Measurements from ENCODE around the gene SOWAHC. TPM values are rescaled to one million over a fixed set of nuclear protein-coding genes. Genes with fewer than 3 reads are reported as not detected.

SOWAHC gene
- total RNA-seq, 1 donor from 2014 or later, result 12.7 TPM

DNA sequence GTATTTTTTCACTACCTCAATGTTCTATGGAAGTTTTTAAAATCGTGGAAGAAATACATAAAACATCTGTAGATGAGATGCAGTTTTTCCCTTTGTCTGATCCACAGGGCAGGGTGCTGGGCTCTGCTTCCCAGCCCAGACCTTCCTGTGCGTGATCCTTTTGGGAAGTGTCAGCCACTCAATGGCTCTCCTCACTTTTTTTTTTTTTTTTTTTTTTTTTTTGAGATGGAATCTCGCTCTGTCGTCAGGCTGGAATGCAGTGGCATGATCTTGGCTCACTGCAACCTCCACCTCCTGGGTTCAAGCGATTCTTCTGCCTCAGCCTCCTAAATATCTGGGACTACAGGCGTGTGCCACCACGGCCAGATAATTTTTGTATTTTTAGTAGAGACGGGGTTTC is 32.8 kb downstream of the SOWAHC start:
- Mint-ChIP-seq H3K27me3 (ENCODE audit: unreplicated experiment) (no peaks in the 10 kb centered on the region), H3K9me3 (ENCODE audit: unreplicated experiment) (no peaks in the 10 kb centered on the region), H3K27ac (ENCODE audit: unreplicated experiment) (no peak overlapping the region), H3K4me1 (ENCODE audit: unreplicated experiment) (peaks cover 31% of the 10 kb centered on the region), H3K4me3 (ENCODE audit: unreplicated experiment) (no peak overlapping the region), H3K36me3 (ENCODE audit: unreplicated experiment) (no peaks in the 10 kb centered on the region)
- no peak for DNase-seq (ENCODE audit: extremely low spot score, unreplicated experiment)
- TF ChIP-seq, protein P1, sequence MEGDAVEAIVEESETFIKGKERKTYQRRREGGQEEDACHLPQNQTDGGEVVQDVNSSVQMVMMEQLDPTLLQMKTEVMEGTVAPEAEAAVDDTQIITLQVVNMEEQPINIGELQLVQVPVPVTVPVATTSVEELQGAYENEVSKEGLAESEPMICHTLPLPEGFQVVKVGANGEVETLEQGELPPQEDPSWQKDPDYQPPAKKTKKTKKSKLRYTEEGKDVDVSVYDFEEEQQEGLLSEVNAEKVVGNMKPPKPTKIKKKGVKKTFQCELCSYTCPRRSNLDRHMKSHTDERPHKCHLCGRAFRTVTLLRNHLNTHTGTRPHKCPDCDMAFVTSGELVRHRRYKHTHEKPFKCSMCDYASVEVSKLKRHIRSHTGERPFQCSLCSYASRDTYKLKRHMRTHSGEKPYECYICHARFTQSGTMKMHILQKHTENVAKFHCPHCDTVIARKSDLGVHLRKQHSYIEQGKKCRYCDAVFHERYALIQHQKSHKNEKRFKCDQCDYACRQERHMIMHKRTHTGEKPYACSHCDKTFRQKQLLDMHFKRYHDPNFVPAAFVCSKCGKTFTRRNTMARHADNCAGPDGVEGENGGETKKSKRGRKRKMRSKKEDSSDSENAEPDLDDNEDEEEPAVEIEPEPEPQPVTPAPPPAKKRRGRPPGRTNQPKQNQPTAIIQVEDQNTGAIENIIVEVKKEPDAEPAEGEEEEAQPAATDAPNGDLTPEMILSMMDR (IDR thresholded peaks at IDR 0.05), result no peak

DNA sequence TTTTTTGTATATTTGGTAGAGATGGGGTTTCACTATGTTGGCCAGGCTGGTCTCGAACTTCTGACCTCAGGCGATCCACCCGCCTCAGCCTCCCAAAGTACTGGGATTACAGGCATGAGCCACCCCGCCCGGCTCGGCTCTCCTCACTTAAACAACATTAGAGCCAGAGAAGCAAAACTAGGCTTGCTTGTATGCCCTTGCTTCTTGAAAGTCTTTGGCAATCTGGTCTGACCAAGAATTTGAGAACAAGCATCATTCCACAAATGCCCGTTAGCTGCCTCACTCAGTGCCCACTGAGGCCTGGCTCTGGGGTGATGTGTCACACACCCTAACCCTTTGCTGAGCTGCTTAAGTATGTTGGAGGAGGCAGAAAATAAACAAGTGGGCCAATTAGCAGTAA is 33.5 kb downstream of the SOWAHC start:
- Mint-ChIP-seq H3K4me1 (ENCODE audit: unreplicated experiment) (peaks cover 31% of the 10 kb centered on the region), H3K4me3 (ENCODE audit: unreplicated experiment) (no peak overlapping the region), H3K27me3 (ENCODE audit: unreplicated experiment) (no peaks in the 10 kb centered on the region), H3K9me3 (ENCODE audit: unreplicated experiment) (no peaks in the 10 kb centered on the region), H3K27ac (ENCODE audit: unreplicated experiment) (peak overlapping the region; percentile 53), H3K36me3 (ENCODE audit: unreplicated experiment) (no peaks in the 10 kb centered on the region)
- TF ChIP-seq, protein P1 (IDR thresholded peaks at IDR 0.05), result no peak
- no peak for DNase-seq (ENCODE audit: extremely low spot score, unreplicated experiment)

DNA sequence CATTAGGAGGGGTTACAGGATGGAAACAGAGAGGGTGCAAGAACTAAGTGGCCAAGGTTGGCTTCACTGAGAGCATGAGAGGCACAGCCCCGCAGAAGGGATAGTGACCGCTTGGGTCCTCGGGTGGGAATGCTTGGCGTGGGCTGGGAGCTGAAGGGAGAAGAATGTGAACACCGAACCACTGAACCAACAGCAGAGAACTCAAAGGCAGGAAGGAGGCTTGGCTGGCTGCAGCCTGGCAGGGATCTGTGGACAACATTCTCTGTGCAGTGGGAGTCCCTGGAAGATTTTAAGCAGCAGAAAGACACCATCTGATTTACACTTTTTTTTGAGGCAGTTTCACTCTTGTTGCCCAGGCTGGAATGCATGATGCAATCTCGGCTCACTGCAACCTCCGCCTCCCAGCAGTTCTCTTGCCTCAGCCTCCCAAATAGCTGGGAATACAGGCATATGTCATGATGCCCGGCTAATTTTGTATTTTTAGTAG is 33.9 kb downstream of the SOWAHC start:
- no peak for DNase-seq (ENCODE audit: extremely low spot score, unreplicated experiment)
- TF ChIP-seq, protein P1 (IDR thresholded peaks at IDR 0.05), result no peak

DNA sequence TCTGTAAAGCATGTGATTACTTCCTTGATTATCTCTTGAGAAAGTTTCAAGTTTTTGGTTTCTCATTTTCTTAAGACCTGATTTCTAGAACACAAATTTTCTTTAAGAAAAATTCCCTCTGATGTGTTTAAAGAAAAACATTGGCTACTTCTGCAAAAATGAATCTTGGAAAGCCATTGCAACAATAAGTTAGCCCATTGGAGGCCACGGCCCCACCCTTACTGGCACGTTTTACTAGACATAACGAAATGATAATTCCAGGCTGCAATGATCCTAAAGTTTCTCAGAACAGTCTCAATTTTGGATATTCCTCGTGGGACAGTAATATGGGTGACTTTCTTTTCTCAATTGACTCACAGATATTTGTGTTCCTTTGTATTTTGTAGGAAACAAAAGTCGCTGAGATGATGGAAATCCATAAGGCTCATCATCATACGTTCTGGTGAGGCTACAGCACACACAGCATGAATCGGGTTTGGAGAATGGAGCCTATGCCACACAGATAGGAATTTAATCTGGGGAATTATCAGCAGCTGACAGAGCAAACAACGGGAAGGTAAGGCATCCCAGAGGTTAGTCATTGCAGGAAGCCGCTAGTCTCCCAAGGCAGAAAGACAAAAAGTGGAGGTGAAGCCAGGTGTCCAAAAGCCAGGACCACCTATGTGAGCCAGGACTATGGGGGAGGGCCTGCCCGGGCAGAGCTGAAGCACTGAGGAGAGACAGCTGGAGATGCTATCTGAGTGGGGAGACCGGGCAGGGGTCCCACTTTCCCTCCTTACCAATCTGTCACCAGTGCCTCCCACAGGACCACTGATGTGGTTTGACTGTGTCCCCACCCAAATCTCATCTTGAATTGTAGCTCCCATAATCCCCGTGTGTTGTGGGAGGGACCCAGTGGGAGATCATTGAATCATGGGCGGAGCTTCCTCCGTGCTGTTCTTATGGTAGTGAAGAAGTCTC is 35.9 kb downstream of the SOWAHC start:
- Mint-ChIP-seq H3K27ac (ENCODE audit: unreplicated experiment) (no peak overlapping the region), H3K4me1 (ENCODE audit: unreplicated experiment) (peaks cover 15% of the 10 kb centered on the region), H3K9me3 (ENCODE audit: unreplicated experiment) (no peaks in the 10 kb centered on the region), H3K36me3 (ENCODE audit: unreplicated experiment) (no peaks in the 10 kb centered on the region), H3K27me3 (ENCODE audit: unreplicated experiment) (no peaks in the 10 kb centered on the region), H3K4me3 (ENCODE audit: unreplicated experiment) (no peak overlapping the region)
- no peak for DNase-seq (ENCODE audit: extremely low spot score, unreplicated experiment)
- TF ChIP-seq, protein P1 (IDR thresholded peaks at IDR 0.05), result no peak

More for the DNA sequence above, 33.9 kb downstream of the SOWAHC start:
- Mint-ChIP-seq H3K4me3 (ENCODE audit: unreplicated experiment) (no peak overlapping the region), H3K27ac (ENCODE audit: unreplicated experiment) (peak overlapping the region; percentile 53), H3K4me1 (ENCODE audit: unreplicated experiment) (peaks cover 31% of the 10 kb centered on the region), H3K9me3 (ENCODE audit: unreplicated experiment) (no peaks in the 10 kb centered on the region), H3K27me3 (ENCODE audit: unreplicated experiment) (no peaks in the 10 kb centered on the region), H3K36me3 (ENCODE audit: unreplicated experiment) (no peaks in the 10 kb centered on the region)

DNA sequence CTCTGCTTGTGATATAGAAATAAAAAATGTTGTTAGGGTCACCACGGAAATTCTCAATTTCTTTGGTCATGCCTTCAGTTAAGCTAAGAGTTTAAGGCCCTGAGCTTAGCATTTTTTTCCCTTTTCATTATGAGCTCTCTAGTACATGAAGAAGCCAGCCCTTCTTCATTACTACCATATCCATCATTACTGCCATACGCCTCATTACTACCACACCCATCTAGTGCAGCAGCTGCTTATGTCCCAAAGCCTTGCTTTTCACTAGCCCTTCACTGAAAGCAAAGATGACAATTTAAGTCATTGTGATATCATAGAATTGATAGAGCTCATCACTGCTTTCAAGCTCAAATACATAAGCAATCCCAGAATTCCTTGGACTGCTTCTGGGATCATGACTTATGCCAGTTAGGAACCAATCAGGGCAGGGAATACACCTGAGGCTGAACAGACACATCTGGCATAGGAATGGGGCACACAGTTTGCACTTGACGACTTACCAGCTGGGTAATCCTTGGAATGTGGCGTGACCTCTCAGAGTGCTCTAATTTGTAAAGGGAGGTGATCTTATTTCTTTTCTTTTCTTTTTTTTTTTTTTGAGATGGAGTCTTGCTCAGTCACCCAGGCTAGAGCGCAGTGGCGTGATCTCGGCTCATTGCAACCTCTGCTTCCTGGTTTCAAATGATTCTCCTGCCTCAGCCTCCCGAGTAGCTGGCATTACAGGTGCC is 40.3 kb downstream of the SOWAHC start:
- Mint-ChIP-seq H3K4me1 (ENCODE audit: unreplicated experiment) (peaks cover 3% of the 10 kb centered on the region), H3K27ac (ENCODE audit: unreplicated experiment) (no peak overlapping the region), H3K4me3 (ENCODE audit: unreplicated experiment) (no peak overlapping the region), H3K9me3 (ENCODE audit: unreplicated experiment) (no peaks in the 10 kb centered on the region), H3K36me3 (ENCODE audit: unreplicated experiment) (no peaks in the 10 kb centered on the region), H3K27me3 (ENCODE audit: unreplicated experiment) (peaks cover 5% of the 10 kb centered on the region)
- DNase-seq (ENCODE audit: extremely low spot score, unreplicated experiment), result no peak
- TF ChIP-seq, protein P1 (IDR thresholded peaks at IDR 0.05), result no peak

Measured in osteocyte (in vitro differentiated cells).